ENCODE measurements around the gene MCFD2.

MCFD2 gene

GRCh38 chr2:46915281-46915810, at the start of gene MCFD2:
MCFD2 (minus strand) TSS chr2:46915806; CDS start chr2:46909171, 6,635 bp downstream.
- no peak for DNase-seq

- no peak for DNase-seq
These were observed 49.4 kb upstream of the MCFD2 start for GRCh38 chr2:46964835-46965560.

- DNase-seq, result no peak
These were observed 48.5 kb upstream of the MCFD2 start for GRCh38 chr2:46963941-46964673.

- DNase-seq, result no peak
These were observed 47.6 kb upstream of the MCFD2 start for GRCh38 chr2:46963210-46963609.

- no peak for DNase-seq
These were observed 47.1 kb upstream of the MCFD2 start for GRCh38 chr2:46962751-46963150.

GRCh38 chr2:46960618-46961017, 45.0 kb upstream of the MCFD2 start:
- DNase-seq, result no peak

GRCh38 chr2:46958431-46959017, 42.9 kb upstream of the MCFD2 start:
- DNase-seq, result no peak

- DNase-seq, result no peak
These were observed 41.5 kb upstream of the MCFD2 start for GRCh38 chr2:46956981-46957531.

- no peak for DNase-seq
These were observed 40.2 kb upstream of the MCFD2 start for GRCh38 chr2:46955764-46956163.

- peak; percentile 71 for DNase-seq
These were observed 39.5 kb upstream of the MCFD2 start for GRCh38 chr2:46954951-46955571.

GRCh38 chr2:46952171-46952570, 36.6 kb upstream of the MCFD2 start:
- no peak for DNase-seq

GRCh38 chr2:46951290-46952064, 35.9 kb upstream of the MCFD2 start:
- DNase-seq, result no peak

- DNase-seq, result no peak
These were observed 34.7 kb upstream of the MCFD2 start for GRCh38 chr2:46950314-46950713.

GRCh38 chr2:46947841-46948240, 32.2 kb upstream of the MCFD2 start:
- DNase-seq, result no peak

- DNase-seq, result no peak
These were observed 30.1 kb upstream of the MCFD2 start for GRCh38 chr2:46945671-46946070.

GRCh38 chr2:46943881-46944798, 28.5 kb upstream of the MCFD2 start:
- DNase-seq, result no peak

- no peak for DNase-seq
These were observed 27.5 kb upstream of the MCFD2 start for GRCh38 chr2:46942891-46943626.

- no peak for DNase-seq
These were observed 26.5 kb upstream of the MCFD2 start for GRCh38 chr2:46942143-46942526.

- no peak for DNase-seq
These were observed 24.2 kb upstream of the MCFD2 start for GRCh38 chr2:46939626-46940359.

GRCh38 chr2:46937471-46937901, 21.9 kb upstream of the MCFD2 start:
- DNase-seq, result no peak
